Liver (tissue), 3 donors: ENCODE data around the gene FNBP1L.

Experiments used
- FOXA1 ChIP-seq: IDR thresholded peaks from 2 replicates; pipeline ENCODE4 v1.6.1; 2016; ENCODE audit warnings: antibody characterized with exemption
- JUND ChIP-seq, 2 donors: IDR thresholded peaks; 2 replicates each; pipeline ENCODE4 v1.6.1; 2016; ENCODE audit warnings: antibody characterized with exemption in 2 of 2
- RAD21 ChIP-seq, 2 donors: IDR thresholded peaks; 2 replicates each; pipeline ENCODE4 v1.6.1; 2016; ENCODE audit warnings: antibody characterized with exemption in 2 of 2, mild to moderate bottlenecking in 2 of 2
- TAF1 ChIP-seq: conservative IDR thresholded peaks from 2 replicates; pipeline ENCODE4 v1.6.1; 2016; ENCODE audit warnings: antibody characterized with exemption, mild to moderate bottlenecking
- YY1 ChIP-seq: IDR thresholded peaks from 2 replicates; pipeline ENCODE4 v1.6.1; 2016; ENCODE audit warnings: antibody characterized with exemption, mild to moderate bottlenecking
- TF ChIP-seq, protein P1 (sequence below): fragments of 150-350 bp; IDR thresholded peaks from 2 replicates; pipeline ENCODE4 v1.5.1; 2017; ENCODE audit warnings: improper control_type of control experiment, low read depth, low read length; ENCODE audit not compliant: missing input control
- TF ChIP-seq, protein P2 (sequence below): IDR thresholded peaks from 2 replicates; pipeline ENCODE4 v1.6.1; 2016; ENCODE audit warnings: antibody characterized with exemption, mild to moderate bottlenecking
- TF ChIP-seq, protein P3 (sequence below): IDR thresholded peaks from 2 replicates; pipeline ENCODE4 v1.6.1; 2016; ENCODE audit warnings: antibody characterized with exemption
- donor health status: healthy.
- donor health status: healthy.

DNA sequence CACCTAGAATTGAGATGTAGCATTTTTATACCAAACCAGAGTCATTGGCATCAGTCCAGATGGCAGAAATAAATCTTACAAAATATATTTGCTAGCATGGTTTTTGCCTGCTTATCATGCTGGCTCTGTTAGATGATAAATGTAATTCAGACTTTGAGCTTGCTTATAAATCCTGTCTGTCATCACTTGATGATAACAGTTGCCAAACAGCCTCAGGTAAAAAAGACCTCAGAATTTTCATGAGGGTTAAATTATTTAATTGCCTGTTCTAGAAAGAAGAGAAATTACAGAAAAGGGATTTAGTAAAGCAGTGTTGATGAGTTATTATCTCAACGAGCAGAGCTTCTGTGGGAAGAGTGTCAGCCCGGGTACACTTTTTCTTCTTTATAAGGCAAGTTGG lies 83.3 kb downstream of the FNBP1L start:
- TF ChIP-seq TAF1 (no peak), FOXA1 (no peak), RAD21 (IDR thresholded peaks at IDR 0.05) (peak in 1 of 2 donors; percentile 17), YY1 (no peak), JUND (IDR thresholded peaks at IDR 0.05) (no peak)
- TF ChIP-seq, protein P1, sequence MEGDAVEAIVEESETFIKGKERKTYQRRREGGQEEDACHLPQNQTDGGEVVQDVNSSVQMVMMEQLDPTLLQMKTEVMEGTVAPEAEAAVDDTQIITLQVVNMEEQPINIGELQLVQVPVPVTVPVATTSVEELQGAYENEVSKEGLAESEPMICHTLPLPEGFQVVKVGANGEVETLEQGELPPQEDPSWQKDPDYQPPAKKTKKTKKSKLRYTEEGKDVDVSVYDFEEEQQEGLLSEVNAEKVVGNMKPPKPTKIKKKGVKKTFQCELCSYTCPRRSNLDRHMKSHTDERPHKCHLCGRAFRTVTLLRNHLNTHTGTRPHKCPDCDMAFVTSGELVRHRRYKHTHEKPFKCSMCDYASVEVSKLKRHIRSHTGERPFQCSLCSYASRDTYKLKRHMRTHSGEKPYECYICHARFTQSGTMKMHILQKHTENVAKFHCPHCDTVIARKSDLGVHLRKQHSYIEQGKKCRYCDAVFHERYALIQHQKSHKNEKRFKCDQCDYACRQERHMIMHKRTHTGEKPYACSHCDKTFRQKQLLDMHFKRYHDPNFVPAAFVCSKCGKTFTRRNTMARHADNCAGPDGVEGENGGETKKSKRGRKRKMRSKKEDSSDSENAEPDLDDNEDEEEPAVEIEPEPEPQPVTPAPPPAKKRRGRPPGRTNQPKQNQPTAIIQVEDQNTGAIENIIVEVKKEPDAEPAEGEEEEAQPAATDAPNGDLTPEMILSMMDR, result no peak
- TF ChIP-seq, protein P2, sequence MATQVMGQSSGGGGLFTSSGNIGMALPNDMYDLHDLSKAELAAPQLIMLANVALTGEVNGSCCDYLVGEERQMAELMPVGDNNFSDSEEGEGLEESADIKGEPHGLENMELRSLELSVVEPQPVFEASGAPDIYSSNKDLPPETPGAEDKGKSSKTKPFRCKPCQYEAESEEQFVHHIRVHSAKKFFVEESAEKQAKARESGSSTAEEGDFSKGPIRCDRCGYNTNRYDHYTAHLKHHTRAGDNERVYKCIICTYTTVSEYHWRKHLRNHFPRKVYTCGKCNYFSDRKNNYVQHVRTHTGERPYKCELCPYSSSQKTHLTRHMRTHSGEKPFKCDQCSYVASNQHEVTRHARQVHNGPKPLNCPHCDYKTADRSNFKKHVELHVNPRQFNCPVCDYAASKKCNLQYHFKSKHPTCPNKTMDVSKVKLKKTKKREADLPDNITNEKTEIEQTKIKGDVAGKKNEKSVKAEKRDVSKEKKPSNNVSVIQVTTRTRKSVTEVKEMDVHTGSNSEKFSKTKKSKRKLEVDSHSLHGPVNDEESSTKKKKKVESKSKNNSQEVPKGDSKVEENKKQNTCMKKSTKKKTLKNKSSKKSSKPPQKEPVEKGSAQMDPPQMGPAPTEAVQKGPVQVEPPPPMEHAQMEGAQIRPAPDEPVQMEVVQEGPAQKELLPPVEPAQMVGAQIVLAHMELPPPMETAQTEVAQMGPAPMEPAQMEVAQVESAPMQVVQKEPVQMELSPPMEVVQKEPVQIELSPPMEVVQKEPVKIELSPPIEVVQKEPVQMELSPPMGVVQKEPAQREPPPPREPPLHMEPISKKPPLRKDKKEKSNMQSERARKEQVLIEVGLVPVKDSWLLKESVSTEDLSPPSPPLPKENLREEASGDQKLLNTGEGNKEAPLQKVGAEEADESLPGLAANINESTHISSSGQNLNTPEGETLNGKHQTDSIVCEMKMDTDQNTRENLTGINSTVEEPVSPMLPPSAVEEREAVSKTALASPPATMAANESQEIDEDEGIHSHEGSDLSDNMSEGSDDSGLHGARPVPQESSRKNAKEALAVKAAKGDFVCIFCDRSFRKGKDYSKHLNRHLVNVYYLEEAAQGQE, result no peak
- TF ChIP-seq, protein P3, sequence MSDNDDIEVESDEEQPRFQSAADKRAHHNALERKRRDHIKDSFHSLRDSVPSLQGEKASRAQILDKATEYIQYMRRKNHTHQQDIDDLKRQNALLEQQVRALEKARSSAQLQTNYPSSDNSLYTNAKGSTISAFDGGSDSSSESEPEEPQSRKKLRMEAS, result no peak
